CD4-positive, alpha-beta T cell treated with Interleukin-17A for 1 hour (primary cell): Measurements from ENCODE around the gene SLC6A17.

ENCODE experiments used
- DNase-seq: peaks from one replicate; pipeline ENCODE4 v3.0.0-alpha.2; 2020

SLC6A17 gene

GRCh38 chr1:110243574-110243973 is 93.3 kb downstream of the SLC6A17 start:
- DNase-seq = no peak

- DNase-seq = no peak
Measured at GRCh38 chr1:110245876-110246620, 95.8 kb downstream of the SLC6A17 start.

DNA sequence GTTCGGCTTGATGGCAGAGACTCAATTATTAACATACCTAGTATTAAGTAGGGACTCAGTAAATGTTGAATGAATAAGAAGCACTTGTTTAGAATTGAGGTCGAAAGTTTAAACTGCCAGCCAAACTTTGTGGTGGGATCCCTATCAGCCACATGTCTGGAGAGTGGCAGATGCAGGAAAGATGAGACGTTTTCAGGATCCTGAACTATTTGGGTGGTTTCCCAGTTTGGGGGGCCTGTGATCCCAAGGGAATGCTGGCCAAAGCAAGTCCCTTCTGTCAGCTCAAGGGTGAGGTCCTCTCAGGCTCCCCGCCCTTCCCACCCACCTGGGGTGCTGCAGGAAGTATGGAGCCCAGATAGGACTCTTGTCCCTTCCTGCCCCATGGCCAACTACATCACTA is 98.5 kb downstream of the SLC6A17 start:
- DNase-seq = no peak

DNA sequence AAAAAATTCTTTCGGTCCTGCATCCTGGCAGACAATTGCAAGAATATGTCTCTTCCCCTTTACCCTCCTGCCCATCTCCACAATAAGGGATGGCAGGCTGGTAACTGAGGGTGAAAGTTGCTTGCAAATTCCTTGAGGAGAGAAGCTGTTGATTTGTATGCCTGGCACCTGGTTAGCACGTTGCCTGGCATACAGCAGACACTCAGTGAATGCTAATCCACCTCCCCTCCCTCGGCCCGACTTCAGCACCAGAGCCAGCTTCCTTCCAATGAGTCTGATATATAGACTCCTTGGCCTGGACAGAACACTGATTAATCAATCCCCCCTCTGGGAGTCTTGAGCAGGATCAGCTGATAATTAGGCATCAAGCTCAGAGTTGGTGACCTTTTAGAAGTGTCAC is 99.0 kb downstream of the SLC6A17 start:
- DNase-seq = no peak

DNA sequence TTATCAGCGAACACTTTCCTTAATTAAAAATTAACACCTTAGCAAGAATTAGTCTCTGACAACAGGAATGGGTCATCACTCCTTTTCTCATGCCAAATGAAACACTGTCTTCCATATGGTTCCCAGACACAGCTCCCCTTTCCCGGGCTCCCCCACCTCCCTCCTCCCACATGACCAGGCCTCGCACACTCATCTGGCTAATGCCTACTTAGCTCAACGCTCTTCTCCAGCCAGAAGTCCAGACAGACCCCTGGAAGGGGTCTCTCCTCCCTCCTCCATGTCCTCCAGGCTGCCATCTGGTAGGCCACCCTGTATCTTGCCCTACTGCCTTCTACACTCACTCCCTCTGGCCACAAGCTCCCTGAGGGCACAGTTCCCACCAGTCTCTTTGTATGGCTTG is 99.7 kb downstream of the SLC6A17 start:
- no peak for DNase-seq

DNA sequence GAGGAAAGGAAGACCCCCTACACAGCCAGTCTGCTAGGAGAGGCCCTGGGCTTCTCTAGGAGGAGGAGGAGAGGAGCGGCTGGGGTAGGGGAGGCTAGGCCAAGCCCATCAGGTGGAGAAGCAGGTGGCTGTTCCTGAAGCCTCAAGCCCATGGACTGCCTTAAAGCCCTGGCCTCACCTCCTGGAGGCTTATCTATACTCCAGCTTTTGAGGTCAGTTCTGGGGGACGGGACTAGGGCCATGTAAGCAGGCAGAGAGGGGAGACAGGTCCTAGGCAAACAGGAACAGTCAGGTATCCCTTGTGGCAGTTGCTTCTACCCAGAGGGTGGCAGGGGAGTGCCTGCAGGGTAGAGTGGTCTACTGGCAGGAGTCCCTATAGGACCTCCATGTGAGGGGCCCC is 100.5 kb downstream of the SLC6A17 start:
- DNase-seq = no peak
